Activated T-cell treated with anti-CD3 and anti-CD28 coated beads for 1 hour (primary cell): ENCODE results near the gene ODF4.

ENCODE experiments used
- DNase-seq: peaks from one replicate; pipeline ENCODE4 v3.0.0-alpha.2; 2020; ENCODE audit warnings: low read depth

ODF4 gene, protein sequence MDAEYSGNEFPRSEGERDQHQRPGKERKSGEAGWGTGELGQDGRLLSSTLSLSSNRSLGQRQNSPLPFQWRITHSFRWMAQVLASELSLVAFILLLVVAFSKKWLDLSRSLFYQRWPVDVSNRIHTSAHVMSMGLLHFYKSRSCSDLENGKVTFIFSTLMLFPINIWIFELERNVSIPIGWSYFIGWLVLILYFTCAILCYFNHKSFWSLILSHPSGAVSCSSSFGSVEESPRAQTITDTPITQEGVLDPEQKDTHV

DNA sequence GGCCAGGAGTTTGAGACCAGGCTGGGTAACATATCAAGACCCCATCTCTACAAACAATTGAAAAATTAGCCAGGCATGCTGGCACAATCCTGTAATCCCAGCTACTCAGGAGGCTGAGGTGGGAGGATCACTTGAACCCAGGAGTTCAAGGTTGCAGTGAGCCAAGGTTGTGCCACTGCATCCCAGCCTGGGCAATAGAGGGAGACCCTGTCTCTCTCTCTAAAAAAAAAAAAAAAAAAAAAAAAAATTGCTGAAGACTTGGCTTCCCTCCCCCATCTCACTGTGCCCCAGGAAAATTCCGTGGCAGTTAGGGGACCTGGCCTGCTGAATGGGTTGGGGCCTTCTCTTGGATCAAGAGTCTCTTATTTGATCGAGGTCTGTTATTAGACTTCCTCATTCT lies at the start of gene ODF4:
ODF4 (plus strand) TSS at position 301 of the 400 bp plus-strand sequence. CDS start 212 bp downstream, outside the sequence.
- DNase-seq, result no peak

DNA sequence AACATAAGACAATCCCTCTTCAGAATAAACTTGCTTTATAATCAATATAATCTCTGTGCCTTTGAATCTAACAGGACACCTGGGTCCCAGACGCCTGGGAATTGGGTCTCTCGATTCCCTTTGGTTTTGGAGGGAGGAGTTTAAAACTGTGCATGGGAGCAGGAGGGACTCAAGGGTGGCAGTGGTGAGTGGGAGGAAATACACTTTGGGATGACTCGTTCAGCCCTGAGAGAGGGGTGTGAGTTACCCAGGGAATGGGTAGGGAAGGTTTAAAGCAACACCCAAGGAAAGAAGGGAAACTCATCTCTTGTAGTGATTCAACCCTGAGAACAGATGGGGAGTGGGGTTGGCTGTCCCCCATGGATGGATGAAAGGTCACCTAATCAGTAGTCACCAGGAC lies 49.6 kb upstream of the ODF4 start:
- DNase-seq, result no peak

DNA sequence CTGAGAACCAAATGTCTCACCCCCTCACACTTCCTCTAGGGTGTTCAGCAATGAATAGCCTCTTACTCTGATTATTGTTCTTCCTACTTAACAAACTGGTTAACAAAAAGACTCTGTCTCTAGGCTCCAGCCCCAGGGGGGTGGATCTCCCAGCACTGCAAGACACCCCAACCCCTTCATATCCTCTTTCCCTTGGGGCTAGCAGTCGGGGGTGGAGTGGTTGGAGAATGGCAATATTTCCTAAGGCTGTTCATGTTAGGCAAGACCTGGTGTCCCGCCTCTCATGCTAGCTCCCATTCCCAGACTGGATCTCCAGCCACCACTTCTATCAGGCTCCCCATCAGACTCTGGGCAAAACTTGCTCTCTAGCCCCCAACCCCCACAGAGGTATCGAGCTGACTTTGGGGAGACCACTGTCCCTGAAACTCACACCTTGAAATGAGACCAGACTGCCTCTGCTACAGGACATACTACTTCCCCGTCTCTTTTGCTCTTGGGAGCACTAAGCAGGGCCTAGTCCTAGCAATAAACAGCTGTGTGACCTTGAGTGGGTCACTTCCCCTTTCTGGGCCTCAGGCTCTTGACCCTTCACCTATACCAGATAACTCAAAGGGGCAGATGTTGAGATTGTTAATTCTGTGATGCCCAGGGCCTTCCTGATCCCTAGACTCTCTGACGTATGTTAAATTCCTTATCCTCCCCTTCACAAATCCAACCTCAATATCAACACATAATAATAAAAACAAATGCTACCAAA lies 46.8 kb upstream of the ODF4 start:
- no peak for DNase-seq

DNA sequence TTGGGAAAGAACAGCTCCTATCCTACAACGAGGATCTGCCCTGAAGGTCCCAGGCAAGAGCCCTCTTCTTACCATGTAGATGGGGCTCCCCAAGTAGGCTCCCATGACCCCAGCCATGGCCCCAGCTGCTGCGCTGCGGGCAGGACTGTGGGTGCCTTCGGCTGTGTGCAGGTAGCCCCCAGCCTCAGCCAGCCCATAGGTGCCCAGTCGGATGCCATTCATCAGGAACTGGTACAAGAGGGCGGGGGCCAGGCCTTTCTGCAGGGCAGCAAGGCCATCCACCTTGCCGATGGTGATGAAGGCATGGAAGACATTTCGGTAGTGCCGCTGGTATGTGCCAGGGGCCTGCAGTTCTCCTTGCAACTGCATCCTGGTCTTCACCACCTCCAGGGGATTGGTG lies 45.3 kb upstream of the ODF4 start:
- DNase-seq, result no peak

DNA sequence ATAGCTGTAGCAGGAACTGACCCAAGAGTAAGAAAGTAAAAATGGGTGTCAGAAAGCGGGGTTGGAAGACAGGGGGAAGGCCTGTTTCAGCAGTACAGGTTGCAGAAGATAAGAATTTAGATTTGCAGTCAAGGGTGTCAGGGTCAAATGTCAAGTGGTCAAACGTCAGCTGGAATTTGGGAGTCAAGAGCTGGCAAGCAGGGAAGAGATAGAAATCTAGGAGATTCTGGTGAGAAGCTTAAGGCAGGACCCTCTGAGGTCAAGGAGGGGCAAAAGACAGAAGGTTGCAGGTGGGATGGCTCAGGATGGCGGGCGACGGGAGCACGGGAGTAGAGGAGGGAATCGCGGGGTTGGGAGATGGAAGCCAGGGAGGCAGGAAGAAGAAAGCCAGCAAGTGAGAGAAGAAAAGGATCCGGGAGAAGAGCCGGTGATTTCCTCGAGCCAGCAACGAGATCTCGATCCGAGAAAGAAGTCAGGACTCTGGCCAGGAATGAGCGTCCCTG lies 44.8 kb upstream of the ODF4 start:
- no peak for DNase-seq

DNA sequence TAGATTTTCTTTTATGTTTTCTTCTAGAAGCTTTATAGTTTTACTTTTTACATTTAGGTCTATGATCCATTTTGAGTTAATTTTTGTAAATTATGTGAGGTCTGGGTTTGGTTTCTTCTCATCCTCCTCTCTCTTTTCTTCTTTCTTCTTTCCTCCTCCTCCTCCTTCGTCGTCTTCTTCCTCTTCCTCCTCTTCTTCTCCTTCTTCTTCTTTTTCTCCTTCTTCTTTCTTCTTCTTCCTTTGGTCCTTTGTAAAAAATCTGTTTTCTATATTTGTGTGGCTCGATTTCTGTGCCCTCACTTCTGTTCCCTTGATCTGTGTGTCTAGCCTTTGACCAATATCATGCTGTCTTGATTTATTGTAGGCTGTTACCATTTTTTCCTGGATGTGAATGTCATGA lies 39.4 kb upstream of the ODF4 start:
- no peak for DNase-seq

DNA sequence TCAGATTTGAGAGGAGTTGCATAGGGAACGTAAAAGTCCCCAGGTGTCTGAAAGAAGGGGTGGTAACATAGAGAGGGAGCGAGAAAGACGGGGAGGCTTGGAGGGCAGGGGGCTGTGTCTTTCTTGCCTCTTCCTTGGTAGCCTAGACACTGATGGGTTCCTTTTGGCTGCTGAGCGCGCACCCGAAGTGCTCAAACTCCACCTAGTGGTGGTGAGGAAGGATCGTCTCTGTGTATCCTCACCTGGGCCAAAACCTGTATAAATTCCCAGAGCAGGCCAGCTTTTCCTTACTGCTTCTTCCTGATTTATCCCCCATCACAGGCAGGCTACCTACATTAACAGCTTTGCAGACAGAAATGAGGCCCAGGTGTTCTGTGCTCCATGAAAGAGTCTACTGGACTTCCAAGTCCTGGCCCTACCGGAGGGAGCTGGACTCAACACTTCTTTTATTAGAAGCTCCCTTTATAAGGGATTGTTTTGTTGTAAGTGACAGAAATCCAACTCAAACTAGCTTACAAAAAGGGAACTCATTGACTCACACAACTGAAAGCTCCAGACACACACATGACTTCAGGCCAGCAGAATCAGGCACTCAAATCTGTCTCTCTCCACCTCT lies 38.9 kb upstream of the ODF4 start:
- DNase-seq, result peak; percentile 42

DNA sequence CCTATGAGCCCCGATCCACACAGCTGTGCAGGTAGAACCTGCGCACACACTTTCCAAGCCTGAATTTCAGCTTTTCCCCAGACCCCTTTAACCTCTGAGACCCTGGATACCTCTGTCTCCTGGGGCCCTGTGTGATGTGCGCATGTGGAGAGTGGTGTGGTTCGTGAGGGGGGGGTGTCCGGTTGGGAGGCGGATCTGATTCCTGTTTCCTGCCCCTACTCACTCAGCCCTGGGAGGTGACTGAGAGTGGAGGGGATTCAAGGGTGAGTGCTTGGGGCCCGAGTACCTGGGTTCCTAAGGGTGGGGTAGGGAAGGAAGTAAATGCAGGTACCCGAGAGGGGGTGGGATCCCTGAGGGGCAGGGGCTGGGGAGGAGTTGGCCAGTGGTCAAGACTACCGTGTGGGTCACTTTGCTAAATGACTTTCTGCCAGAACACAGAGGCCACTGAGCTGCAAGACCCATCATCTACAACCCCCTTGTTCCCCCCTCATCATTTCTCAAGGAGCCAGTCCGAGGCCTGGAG lies 29.0 kb upstream of the ODF4 start:
- DNase-seq, result no peak

DNA sequence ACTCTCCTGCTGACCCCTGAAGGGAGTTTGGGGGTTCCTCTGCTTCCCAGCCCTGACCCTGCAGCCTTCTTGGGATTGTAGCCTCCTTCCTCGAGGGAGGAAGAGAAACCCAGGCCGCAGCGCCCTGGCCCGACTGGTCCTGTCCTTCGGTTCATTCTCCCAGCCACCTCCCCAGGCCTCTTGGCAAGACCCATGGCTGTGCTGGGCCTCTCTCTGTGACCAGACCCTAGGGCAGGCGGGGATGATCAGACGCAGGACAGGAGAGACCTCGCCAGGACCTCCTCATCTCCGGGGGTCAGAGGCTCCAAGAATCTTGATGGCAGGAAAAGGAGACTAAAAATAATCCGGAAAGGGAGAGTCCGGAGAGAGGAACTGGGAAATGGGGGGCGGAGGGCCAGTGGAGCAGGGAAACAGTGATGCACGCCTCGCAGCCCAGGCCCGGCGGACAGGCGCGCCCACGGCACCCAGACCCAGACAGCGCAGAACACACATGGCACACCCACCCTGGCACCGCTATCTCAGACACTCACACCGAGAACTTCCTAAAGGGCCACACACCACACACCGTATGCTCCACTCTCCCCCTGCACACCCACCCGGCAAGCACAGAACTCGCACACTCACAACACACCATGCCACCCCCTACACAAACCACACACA lies 28.4 kb upstream of the ODF4 start:
- no peak for DNase-seq

DNA sequence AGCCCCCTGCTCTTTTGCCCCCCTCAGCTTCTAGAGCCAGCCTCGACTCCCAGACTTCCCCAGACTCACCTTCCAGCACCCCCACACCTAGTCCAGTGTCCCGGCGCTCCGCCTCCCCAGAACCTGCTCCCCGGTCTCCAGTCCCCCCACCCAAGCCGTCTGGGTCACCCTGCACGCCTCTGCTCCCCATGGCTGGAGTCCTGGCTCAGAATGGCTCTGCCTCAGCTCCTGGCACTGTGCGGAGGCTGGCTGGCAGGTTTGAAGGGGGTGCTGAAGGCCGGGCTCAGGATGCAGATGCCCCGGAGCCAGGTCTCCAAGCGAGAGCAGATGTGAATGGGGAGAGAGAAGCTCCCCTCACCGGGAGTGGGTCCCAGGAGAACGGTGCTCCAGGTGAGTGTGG lies 27.4 kb upstream of the ODF4 start:
- no peak for DNase-seq

DNA sequence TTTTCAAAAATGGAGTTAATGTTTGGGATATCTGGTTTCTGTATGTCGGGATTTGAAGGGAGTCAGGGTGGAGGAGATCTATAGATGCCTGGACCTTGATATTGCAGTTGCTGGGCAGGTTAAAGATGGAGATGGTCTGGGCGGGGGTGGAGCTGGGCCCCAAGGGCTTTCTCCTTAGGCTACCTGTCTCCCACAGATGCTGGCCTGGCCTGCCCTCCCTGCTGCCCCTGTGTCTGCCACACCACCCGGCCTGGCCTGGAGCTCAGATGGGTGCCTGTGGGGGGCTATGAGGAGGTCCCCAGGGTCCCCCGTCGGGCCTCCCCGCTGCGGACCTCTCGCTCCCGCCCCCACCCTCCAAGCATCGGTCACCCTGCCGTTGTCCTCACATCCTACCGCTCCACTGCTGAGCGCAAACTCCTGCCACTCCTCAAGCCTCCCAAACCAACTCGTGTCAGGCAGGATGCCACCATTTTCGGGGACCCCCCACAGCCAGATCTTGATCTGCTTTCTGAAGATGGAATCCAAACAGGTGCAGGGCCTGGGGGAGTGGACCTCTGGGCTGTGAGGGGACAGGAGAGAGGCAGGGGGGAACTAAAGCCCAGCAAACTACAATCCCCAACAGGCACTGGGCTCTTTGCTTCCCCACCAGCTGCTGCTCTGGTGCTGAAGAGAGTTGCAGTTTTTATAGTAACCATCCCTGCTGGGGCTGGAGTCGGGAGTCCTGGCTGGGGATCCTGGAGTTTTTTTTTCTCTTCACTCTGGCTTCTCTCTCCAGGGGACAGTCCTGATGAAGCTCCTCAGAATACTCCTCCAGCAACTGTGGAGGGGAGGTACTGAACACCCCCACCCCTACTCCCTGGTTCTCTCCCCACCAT lies 26.7 kb upstream of the ODF4 start:
- no peak for DNase-seq

DNA sequence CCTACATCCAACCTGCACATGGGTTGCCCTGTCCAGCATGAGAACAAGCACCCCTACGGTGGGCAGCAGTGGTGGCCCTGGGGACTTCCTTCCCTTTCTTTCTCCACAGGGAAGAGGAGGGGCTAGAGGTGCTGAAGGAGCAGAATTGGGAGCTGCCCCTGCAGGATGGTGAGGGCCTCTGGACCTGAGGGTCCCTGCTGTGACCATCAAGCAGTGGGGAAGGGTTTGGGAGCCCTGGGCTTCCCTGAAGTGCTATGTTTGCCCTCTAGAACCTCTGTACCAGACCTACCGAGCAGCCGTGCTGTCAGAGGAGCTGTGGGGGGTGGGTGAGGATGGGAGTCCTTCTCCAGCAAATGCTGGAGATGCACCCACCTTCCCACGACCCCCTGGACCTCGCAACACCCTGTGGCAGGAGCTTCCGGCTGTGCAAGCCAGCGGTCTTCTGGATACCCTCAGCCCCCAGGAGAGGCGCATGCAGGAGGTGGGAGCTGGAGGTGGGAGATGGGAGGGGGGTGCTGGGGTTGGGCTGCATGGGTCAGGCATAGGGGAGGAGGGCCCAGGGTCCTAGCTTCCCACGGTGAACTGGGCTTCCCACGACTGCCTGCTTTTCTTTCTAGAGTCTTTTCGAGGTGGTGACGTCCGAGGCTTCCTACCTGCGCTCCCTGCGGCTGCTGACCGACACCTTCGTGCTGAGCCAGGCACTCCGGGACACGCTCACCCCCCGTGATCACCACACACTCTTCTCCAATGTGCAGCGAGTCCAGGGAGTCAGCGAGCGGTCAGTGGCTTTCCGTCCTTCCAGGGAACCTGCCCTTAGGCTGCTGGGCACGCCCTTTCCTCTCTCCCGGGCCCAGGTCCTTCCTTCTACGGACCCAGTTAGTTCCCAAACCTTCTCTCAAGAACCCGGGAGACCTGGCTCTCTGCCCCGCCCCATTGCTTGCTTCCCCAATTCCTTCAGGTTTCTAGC lies 24.6 kb upstream of the ODF4 start:
- no peak for DNase-seq

DNA sequence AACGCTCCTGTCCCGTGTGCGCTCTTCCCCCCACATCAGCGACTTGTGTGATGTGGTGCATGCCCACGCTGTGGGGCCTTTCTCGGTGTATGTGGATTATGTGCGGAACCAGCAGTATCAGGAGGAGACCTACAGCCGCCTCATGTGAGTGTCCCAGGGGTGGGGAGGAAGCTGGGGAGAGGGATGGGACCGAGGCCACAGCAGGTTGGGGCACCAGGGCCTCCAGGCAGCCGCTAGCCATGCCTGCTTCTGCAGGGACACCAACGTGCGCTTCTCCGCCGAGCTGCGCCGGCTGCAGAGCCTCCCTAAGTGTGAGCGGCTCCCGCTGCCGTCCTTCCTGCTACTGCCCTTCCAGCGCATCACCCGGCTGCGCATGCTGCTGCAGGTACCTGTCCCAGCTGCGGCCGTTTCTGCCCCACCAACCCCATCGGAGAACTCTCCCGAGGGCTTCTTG lies 23.8 kb upstream of the ODF4 start:
- no peak for DNase-seq

DNA sequence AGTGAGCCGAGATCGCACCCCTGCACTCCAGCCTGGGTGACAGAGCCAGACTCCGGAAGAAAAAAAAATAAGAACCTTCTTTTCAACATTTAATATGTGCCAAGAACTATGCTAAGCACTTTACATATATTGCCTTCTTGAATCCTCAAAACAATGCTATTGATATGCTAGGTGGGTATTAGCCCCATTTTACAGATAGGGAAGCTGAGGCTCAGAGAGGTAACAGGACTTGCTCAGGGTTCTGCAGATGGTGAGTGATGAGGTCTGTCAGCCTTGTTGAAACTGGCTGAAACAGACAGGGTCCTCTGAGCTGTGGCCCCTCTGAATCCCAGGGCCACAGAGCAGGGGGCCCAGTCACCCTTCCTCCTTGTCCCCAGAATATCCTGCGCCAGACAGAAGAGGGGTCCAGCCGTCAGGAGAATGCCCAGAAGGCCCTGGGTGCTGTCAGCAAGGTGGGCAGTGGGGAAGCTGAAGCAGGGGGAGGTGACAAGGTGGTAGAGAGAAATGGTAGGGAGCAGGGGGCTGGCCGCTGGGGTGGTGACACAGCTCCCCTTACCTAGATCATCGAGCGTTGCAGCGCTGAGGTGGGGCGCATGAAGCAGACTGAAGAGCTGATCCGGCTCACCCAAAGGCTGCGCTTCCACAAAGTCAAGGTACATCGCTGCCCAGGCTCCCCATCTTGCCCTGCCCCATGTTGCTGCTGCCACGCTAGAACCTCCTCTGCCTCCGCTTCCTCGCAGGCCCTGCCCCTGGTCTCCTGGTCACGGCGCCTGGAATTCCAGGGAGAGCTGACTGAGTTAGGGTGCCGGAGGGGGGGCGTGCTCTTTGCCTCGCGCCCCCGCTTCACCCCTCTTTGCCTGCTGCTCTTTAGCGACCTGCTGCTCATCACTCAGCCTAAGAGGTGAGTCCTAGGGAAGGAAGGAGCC lies 21.4 kb upstream of the ODF4 start:
- no peak for DNase-seq

DNA sequence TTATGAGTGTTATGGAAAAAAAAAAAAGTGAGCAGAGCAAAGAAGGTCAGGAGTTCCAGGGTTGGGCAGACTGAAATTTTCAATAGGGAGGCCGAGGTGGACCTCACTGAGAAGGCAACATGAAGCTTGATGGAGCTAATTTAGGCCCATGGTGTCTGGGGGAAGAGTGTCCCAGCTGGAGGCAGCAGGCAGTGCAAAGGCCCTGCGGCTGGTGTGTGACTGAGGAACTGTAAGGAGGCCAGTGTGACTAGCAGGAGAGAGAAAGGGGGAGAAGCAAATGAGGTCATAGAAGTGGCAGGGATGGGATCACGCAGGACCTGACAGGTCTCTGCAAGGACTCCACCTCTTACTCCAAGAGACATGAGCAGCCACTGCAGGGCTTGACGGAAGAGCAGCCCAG lies 19.4 kb upstream of the ODF4 start:
- DNase-seq, result no peak

DNA sequence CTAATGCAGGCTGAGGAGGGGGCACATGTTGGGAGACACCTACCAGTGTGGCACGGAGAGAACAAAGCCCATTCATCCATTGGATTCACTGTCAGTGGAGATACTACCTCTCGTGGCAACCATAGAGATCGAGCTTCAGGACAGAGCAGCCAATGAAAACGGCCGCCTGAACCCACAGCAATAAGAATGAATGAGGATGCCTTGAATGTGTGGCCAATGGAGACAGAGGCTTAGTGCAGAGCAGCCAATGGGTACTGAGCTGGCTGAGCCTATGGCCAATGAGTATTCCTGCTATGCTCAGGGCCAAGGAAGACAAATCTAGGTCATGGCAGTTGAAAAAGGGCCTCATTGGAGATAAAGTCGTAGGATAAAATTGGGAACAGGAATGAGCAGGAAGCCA lies 18.6 kb upstream of the ODF4 start:
- no peak for DNase-seq

DNA sequence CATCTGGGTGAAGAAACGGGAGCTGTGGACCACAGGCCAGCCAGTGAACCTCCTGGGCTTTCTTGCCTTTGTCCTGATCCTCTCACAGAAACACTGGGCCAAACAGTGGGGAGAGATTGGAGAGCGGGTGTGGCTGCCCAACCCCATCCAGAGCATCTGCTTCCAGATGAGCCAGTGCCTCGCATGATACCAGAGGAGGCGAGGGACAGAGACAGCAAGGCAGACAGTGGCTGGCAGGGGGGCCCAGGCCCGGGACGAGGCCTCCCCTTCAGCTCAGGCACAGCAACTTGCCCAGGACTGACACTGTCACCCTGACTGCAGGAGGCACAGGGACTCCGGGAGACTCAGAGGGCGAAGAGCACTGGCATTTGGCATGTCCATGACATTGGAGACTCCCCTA lies 17.6 kb upstream of the ODF4 start:
- no peak for DNase-seq

DNA sequence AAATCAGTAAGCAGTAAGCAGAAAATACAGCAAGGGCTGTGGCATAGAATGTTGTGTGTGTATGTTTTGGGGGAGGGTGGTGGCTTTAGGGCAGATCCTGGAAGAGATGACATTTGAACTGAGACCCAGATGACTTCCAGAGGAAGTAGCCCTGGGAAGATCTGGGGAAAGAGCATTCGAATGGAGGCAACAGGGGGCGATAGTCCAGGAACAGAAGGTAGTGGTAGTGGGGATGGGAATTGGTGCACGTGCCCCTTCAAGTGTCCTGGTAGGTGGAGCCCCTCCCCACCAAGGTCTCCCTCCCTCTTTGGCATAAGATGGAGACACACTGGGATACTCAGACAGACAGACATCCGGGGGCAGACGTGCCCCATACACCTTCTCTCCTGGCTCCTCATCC lies 15.5 kb upstream of the ODF4 start:
- no peak for DNase-seq

DNA sequence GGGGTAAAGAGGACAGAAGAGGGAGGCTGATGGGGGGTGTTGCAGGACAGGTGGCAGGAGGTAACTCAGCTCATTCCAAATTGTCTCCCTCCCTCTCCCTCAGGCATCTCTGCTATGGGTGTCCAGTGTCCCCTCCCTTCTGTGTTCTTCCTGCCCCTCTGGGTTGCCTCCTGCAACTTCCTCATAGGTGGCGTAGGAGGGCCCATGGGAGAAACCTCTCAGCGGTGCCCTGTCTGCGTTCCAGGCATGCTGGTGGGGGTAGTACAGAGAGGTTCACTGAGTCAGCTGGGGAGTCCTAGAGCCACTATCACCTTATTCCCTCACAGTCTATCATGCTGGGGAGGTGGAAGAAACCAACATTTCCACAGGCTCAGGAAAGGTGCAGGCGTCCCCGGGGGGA lies 14.7 kb upstream of the ODF4 start:
- DNase-seq, result no peak
